MM.1S (cell line): Measurements from ENCODE around the gene PRKCG.

Source experiments
- EZH2 ChIP-seq: fragments of 300-600 bp; sonication (generic); optimal IDR thresholded peaks from 2 replicates; pipeline ENCODE3; 2017; ENCODE audit warnings: low read depth, mild to moderate bottlenecking, antibody characterized with exemption, low read length, mixed read lengths
- EZH2phosphoT487 ChIP-seq: fragments of 300-600 bp; sonication (generic); IDR thresholded peaks from 2 replicates; pipeline ENCODE4 v1.6.1; 2018; ENCODE audit warnings: antibody characterized with exemption, low read length
- TF ChIP-seq, protein P1 (sequence below): fragments of 300-600 bp; sonication (generic); IDR thresholded peaks from 2 replicates; pipeline ENCODE4 v1.5.1; 2016; ENCODE audit warnings: antibody characterized with exemption, low read length, mixed read lengths

DNA sequence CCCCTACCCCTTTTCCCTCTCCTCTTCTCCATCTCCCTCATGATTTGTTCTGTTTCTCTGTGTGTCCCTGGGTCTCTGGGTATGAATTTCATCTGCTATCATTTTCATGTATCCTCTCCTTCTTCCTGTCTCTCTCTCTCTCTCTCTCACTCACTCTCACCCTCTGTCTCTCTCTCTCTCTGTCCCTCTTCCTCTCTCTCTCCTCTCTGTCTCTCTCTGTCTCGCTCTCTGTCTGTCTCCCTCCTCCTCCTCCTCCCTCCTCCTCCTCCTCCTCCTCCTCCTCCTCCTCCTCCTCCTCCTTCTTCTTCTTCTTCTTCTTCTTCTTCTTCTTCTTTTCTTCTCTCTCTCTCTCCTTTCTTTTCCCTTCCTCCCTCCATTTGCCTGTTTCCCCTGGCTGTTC lies 23.8 kb downstream of the PRKCG start:
- TF ChIP-seq, protein P1, sequence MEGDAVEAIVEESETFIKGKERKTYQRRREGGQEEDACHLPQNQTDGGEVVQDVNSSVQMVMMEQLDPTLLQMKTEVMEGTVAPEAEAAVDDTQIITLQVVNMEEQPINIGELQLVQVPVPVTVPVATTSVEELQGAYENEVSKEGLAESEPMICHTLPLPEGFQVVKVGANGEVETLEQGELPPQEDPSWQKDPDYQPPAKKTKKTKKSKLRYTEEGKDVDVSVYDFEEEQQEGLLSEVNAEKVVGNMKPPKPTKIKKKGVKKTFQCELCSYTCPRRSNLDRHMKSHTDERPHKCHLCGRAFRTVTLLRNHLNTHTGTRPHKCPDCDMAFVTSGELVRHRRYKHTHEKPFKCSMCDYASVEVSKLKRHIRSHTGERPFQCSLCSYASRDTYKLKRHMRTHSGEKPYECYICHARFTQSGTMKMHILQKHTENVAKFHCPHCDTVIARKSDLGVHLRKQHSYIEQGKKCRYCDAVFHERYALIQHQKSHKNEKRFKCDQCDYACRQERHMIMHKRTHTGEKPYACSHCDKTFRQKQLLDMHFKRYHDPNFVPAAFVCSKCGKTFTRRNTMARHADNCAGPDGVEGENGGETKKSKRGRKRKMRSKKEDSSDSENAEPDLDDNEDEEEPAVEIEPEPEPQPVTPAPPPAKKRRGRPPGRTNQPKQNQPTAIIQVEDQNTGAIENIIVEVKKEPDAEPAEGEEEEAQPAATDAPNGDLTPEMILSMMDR, result no peak
- TF ChIP-seq EZH2phosphoT487 (no peak), EZH2 (no peak)
